Measurements from ENCODE around the gene POC1B.

GRCh38 chr12:89575374-89575773, 49.5 kb upstream of the POC1B start:
- TF ChIP-seq, protein P1, sequence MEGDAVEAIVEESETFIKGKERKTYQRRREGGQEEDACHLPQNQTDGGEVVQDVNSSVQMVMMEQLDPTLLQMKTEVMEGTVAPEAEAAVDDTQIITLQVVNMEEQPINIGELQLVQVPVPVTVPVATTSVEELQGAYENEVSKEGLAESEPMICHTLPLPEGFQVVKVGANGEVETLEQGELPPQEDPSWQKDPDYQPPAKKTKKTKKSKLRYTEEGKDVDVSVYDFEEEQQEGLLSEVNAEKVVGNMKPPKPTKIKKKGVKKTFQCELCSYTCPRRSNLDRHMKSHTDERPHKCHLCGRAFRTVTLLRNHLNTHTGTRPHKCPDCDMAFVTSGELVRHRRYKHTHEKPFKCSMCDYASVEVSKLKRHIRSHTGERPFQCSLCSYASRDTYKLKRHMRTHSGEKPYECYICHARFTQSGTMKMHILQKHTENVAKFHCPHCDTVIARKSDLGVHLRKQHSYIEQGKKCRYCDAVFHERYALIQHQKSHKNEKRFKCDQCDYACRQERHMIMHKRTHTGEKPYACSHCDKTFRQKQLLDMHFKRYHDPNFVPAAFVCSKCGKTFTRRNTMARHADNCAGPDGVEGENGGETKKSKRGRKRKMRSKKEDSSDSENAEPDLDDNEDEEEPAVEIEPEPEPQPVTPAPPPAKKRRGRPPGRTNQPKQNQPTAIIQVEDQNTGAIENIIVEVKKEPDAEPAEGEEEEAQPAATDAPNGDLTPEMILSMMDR (conservative IDR thresholded peaks at IDR 0.05; ENCODE audit: low read depth, low read length) = no peak
- no peak for TF ChIP-seq EZH2phosphoT487 (IDR thresholded peaks at IDR 0.05; ENCODE audit: borderline replicate concordance, low read length)
- no peak for TF ChIP-seq EZH2 (IDR thresholded peaks at IDR 0.05; ENCODE audit: low read length, unreplicated experiment)

Measured in PC-3 (cell line).